ENCODE measurements around the gene COX19. TPM values are rescaled to one million over a fixed set of nuclear protein-coding genes. Genes with fewer than 3 reads are reported as not detected.

COX19 gene
- polyA plus RNA-seq, 3 donors: 7.4 to 15.0 (median 7.6) TPM

DNA sequence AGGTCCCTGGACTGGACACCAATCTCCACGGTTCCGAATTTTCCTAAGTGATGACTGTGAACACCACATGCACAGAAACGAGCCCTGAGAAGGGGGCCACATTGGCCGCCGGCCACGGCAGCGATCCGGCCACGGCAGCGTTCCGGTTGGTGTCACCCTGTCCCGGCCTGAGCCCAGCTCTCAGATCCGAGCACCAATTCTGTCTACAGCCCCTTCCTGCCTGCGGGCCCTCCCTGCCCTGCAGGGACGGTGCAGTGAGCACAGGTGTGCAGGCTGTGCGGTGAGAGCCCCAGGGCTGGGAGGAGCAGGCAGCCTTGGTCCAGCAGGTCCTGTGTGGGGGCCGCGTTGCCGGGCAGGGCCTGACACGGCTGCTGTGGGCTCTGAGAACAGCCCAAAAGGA, 39.3 kb upstream of the COX19 start:
- H3K9ac ChIP-seq (ENCODE audit: insufficient read depth, low read length, poor library complexity, severe bottlenecking): no peak overlapping the region
- DNase-seq: no peak
- no peak overlapping the region for H3K27ac ChIP-seq (ENCODE audit: low read depth in 1 of 2, low read length in 2 of 2)
- no peak overlapping the region for H3K4me2 ChIP-seq (replicated peaks; ENCODE audit: extremely low read depth, low read length, poor library complexity, severe bottlenecking)
- no peak overlapping the region for H3K27ac Mint-ChIP-seq
- H3K4me1 ChIP-seq (ENCODE audit: control insufficient read depth in 1 of 2, insufficient read depth in 2 of 2, low read length in 2 of 2): no peaks in the 10 kb centered on the region
- peaks cover 61% of the 10 kb centered on the region for H4K20me1 ChIP-seq (ENCODE audit: insufficient read depth, low read length)
- peaks cover 0 to under 1% of the 10 kb centered on the region in 2 donors for H3K9me3 ChIP-seq (replicated peaks in 1 of 2; ENCODE audit: control insufficient read depth in 1 of 2, insufficient read depth in 1 of 2, low read length in 2 of 2)
- peaks cover 3% of the 10 kb centered on the region for H3K4me1 Mint-ChIP-seq
- H3K79me2 ChIP-seq (ENCODE audit: insufficient read depth, low read length): no peaks in the 10 kb centered on the region
- H3K4me3 Mint-ChIP-seq: no peak overlapping the region
- H3K27me3 Mint-ChIP-seq (ENCODE audit: low read depth in 3 of 3): peaks cover 0 to 7% (median 2%) of the 10 kb centered on the region in 3 donors
- H3K27me3 ChIP-seq (ENCODE audit: control insufficient read depth in 2 of 2, insufficient read depth in 2 of 2, low read length in 2 of 2): no peaks in the 10 kb centered on the region
- no peak overlapping the region for H2AFZ ChIP-seq (ENCODE audit: insufficient read depth, low read depth, low read length, poor library complexity, severe bottlenecking)
- intact Hi-C loops (cut with micrococcal nuclease): no loop called here
- TF ChIP-seq, protein P1, sequence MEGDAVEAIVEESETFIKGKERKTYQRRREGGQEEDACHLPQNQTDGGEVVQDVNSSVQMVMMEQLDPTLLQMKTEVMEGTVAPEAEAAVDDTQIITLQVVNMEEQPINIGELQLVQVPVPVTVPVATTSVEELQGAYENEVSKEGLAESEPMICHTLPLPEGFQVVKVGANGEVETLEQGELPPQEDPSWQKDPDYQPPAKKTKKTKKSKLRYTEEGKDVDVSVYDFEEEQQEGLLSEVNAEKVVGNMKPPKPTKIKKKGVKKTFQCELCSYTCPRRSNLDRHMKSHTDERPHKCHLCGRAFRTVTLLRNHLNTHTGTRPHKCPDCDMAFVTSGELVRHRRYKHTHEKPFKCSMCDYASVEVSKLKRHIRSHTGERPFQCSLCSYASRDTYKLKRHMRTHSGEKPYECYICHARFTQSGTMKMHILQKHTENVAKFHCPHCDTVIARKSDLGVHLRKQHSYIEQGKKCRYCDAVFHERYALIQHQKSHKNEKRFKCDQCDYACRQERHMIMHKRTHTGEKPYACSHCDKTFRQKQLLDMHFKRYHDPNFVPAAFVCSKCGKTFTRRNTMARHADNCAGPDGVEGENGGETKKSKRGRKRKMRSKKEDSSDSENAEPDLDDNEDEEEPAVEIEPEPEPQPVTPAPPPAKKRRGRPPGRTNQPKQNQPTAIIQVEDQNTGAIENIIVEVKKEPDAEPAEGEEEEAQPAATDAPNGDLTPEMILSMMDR (IDR thresholded peaks at IDR 0.05): no peak
- WGBS (ENCODE audit: insufficient coverage): 97% methylated on average over 20 of the region's 20 CpGs
- peaks cover 0 to 6% of the 10 kb centered on the region in 2 donors for H3K36me3 ChIP-seq (replicated peaks in 1 of 2; ENCODE audit: control insufficient read depth in 1 of 2, insufficient read depth in 2 of 2, low read length in 2 of 2)
- H3K9me3 Mint-ChIP-seq: peaks cover 0 to 12% (median 8%) of the 10 kb centered on the region in 7 donors
- H3K36me3 Mint-ChIP-seq: peaks cover 8 to 11% of the 10 kb centered on the region in 2 donors
- H3K4me3 ChIP-seq (replicated peaks in 1 of 3; ENCODE audit: low read depth in 2 of 3, low read length in 3 of 3): no peak overlapping the region

DNA sequence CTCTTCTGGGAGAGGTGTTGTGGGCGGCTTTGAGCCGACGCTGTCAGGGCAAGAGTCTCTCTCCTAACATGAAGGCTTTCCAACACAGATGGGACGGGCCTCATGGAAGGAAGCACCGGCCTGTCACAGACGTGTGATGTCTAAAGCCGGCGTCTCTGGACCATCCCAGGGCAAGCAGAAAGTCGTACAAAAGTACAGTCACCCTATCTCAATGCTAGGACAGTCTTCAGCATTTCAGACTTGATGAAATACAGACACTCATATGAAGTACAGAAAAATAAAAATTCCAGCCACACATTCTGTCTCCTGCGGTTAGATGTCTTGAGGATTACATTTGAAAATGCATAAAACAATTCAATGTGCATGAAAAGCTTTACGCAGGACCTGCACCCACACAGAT, 38.2 kb upstream of the COX19 start:
- Histone ChIP-seq H3K36me3 (replicated peaks in 1 of 2; ENCODE audit: control insufficient read depth in 1 of 2, insufficient read depth in 2 of 2, low read length in 2 of 2) (peaks cover 2 to 17% of the 10 kb centered on the region in 2 donors), H3K27ac (ENCODE audit: low read depth in 1 of 2, low read length in 2 of 2) (no peak overlapping the region), H3K27me3 (ENCODE audit: control insufficient read depth in 2 of 2, insufficient read depth in 2 of 2, low read length in 2 of 2) (no peaks in the 10 kb centered on the region), H2AFZ (ENCODE audit: insufficient read depth, low read depth, low read length, poor library complexity, severe bottlenecking) (no peak overlapping the region), H4K20me1 (ENCODE audit: insufficient read depth, low read length) (peaks cover 56% of the 10 kb centered on the region), H3K9ac (ENCODE audit: insufficient read depth, low read length, poor library complexity, severe bottlenecking) (no peak overlapping the region), H3K79me2 (ENCODE audit: insufficient read depth, low read length) (no peaks in the 10 kb centered on the region), H3K4me1 (ENCODE audit: control insufficient read depth in 1 of 2, insufficient read depth in 2 of 2, low read length in 2 of 2) (no peaks in the 10 kb centered on the region), H3K4me3 (replicated peaks in 1 of 3; ENCODE audit: low read depth in 2 of 3, low read length in 3 of 3) (no peak overlapping the region), H3K4me2 (replicated peaks; ENCODE audit: extremely low read depth, low read length, poor library complexity, severe bottlenecking) (no peak overlapping the region), H3K9me3 (replicated peaks in 1 of 2; ENCODE audit: control insufficient read depth in 1 of 2, insufficient read depth in 1 of 2, low read length in 2 of 2) (no peaks in the 10 kb centered on the region)
- 94% methylated on average over 9 of the region's 11 CpGs for WGBS (ENCODE audit: insufficient coverage)
- no peak for DNase-seq
- TF ChIP-seq, protein P1 (IDR thresholded peaks at IDR 0.05): no peak
- Mint-ChIP-seq H3K4me3 (no peak overlapping the region), H3K27me3 (ENCODE audit: low read depth in 3 of 3) (peaks cover 0 to 7% (median 2%) of the 10 kb centered on the region in 3 donors), H3K4me1 (peaks cover 3% of the 10 kb centered on the region), H3K27ac (no peak overlapping the region), H3K36me3 (peaks cover 15 to 20% of the 10 kb centered on the region in 2 donors), H3K9me3 (peaks cover 2 to 11% (median 10%) of the 10 kb centered on the region in 7 donors)
- intact Hi-C loops (cut with micrococcal nuclease): no loop called here

Measured in CD14-positive monocyte (primary cell).